Natural killer cell (primary cell): ENCODE data around the gene DHRS13. TPM values are rescaled to one million over a fixed set of nuclear protein-coding genes. Genes with fewer than 3 reads are reported as not detected.
"Not testable (repeated sequence)": the region's sequence is repeated elsewhere in the genome, so short reads cannot be mapped to it uniquely, and the experiment has no call there.

Source experiments
- ATAC-seq, 3 donors: fragments of 150-1000 bp in 2 of 3; fragments of 200-7000 bp in 1 of 3; cut with Tn5 transposase; 1 replicate in 1 of 3; 2 replicates in 2 of 3; pipeline ENCODE4 v1.10.0; 2021; ENCODE audit warnings: mild to moderate bottlenecking in 2 of 3, moderate library complexity in 2 of 3
- DNase-seq, 2 donors: peaks; one replicate each; pipeline versions ENCODE4 v3.0.0 to v3.0.0-alpha.2; 2013 to 2021; ENCODE audit warnings: mixed read lengths in 1 of 2
- H3K27ac ChIP-seq: one replicate; pipeline ENCODE4 v1.5.1; 2013; ENCODE audit warnings: mild to moderate bottlenecking, low read length
- H3K27me3 ChIP-seq: one replicate; pipeline ENCODE4 v1.6.1; 2013; ENCODE audit warnings: low read length; ENCODE audit not compliant: control insufficient read depth, insufficient read depth
- H3K36me3 ChIP-seq: one replicate; pipeline ENCODE4 v1.6.1; 2013; ENCODE audit warnings: low read length; ENCODE audit not compliant: control insufficient read depth, insufficient read depth
- H3K4me1 ChIP-seq: one replicate; pipeline ENCODE4 v1.6.1; 2013; ENCODE audit warnings: low read length; ENCODE audit not compliant: control insufficient read depth, insufficient read depth
- H3K4me3 ChIP-seq: one replicate; pipeline ENCODE4 v1.5.1; 2013; ENCODE audit warnings: low read length
- H3K9me3 ChIP-seq: one replicate; pipeline ENCODE4 v1.6.1; 2013; ENCODE audit warnings: low read length; ENCODE audit not compliant: control insufficient read depth, insufficient read depth
- H3K27ac Mint-ChIP-seq, 2 donors: one replicate each; pipeline ENCODE4 v1.8.0; 2022; ENCODE audit warnings: mild to moderate bottlenecking in 2 of 2, mixed read lengths in 2 of 2, moderate library complexity in 1 of 2
- H3K27me3 Mint-ChIP-seq, 2 donors: one replicate each; pipeline ENCODE4 v1.8.0; 2022; ENCODE audit warnings: low read depth in 2 of 2, mixed read lengths in 2 of 2
- H3K36me3 Mint-ChIP-seq: one replicate; pipeline ENCODE4 v1.8.0; 2022; ENCODE audit warnings: mixed read lengths
- H3K4me1 Mint-ChIP-seq, 2 donors: one replicate each; pipeline ENCODE4 v1.8.0; 2022; ENCODE audit warnings: mixed read lengths in 2 of 2
- H3K4me3 Mint-ChIP-seq: one replicate; pipeline ENCODE4 v1.8.0; 2022; ENCODE audit warnings: mild to moderate bottlenecking, moderate library complexity, mixed read lengths
- H3K9me3 Mint-ChIP-seq, 2 donors: one replicate each; pipeline ENCODE4 v1.8.0; 2022; ENCODE audit warnings: mixed read lengths in 2 of 2
- WGBS: methylation state at CpG from one replicate; pipeline ENCODE4 v1.1.7; 2013; ENCODE audit warnings: missing lambda C conversion rate; ENCODE audit not compliant: insufficient coverage; 5-methylcytosine and 5-hydroxymethylcytosine counted together
- intact Hi-C: fragments of 100-400 bp; cut with micrococcal nuclease; formaldehyde crosslinking; loops from one replicate; pipeline ENCODE4 v1.14.2; 2022
- total RNA-seq, 4 donors: library from RNA; stranded (reverse); fragments of 120-200 nt in 1 of 4; gene quantifications; one replicate each; pipeline versions ENCODE4 v1.2.3 to v1.2.4, GENCODE V29; 2013 to 2022
- TF ChIP-seq, protein P1 (sequence below): fragments of 200-600 bp; IDR thresholded peaks from one replicate; pipeline ENCODE4 v1.8.0; 2022; ENCODE audit warnings: antibody characterized with exemption

DHRS13 gene
- total RNA-seq, 3 donors from 2014 or later (not counting 1 experiment from before 2014, with no cell fraction given), result 22.5 to 27.3 (median 23.2) TPM

DNA sequence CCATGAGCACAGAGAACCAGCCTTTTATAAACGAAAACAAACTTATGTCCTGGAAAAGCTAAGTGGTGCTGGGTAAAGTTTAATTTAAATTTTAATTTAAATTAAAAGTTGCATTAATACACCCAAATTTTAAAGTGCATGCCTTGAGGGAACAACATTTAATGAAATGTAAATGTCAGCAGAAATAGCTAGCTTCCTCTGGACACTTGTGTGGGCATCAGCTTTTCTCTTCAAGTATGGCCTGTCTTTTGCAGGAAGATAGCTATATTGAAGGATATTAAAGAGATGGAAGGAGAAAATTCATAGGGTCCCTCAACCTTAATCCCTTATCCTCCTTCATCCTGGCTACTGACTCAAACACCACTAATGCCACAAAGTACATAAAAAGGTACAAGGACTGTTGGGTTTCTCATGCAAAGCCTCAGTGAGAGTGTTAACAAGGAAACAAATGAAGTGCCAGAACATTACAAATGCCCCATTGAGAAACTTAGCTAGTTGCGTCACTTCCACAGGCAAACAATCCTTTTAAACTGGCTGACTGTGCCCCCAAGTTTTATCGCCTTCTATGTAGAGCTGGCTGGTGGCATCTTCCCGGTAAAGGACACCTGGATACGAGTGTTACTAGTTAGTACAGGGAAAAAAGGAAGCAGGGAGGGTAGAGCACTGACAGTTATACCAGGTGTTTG is 34.3 kb upstream of the DHRS13 start:
- Histone ChIP-seq H3K36me3 (peaks cover 7% of the 10 kb centered on the region), H3K27ac (peak overlapping the region; percentile 43), H3K27me3 (no peaks in the 10 kb centered on the region), H3K4me1 (peaks cover 9% of the 10 kb centered on the region), H3K4me3 (no peak overlapping the region), H3K9me3 (no peaks in the 10 kb centered on the region)
- intact Hi-C loops, result no loop called here
- DNase-seq (no peak), ATAC-seq (peak; percentile 35 to 63 (median 37))
- Mint-ChIP-seq H3K36me3 (no peaks in the 10 kb centered on the region), H3K9me3 (no peaks in the 10 kb centered on the region), H3K27ac (peak overlapping the region; percentile 77), H3K4me3 (no peak overlapping the region), H3K27me3 (no peaks in the 10 kb centered on the region), H3K4me1 (peaks cover 63 to 69% of the 10 kb centered on the region in 2 donors)
- WGBS, result 69% methylated on average over 4 of the region's 5 CpGs
- TF ChIP-seq, protein P1, sequence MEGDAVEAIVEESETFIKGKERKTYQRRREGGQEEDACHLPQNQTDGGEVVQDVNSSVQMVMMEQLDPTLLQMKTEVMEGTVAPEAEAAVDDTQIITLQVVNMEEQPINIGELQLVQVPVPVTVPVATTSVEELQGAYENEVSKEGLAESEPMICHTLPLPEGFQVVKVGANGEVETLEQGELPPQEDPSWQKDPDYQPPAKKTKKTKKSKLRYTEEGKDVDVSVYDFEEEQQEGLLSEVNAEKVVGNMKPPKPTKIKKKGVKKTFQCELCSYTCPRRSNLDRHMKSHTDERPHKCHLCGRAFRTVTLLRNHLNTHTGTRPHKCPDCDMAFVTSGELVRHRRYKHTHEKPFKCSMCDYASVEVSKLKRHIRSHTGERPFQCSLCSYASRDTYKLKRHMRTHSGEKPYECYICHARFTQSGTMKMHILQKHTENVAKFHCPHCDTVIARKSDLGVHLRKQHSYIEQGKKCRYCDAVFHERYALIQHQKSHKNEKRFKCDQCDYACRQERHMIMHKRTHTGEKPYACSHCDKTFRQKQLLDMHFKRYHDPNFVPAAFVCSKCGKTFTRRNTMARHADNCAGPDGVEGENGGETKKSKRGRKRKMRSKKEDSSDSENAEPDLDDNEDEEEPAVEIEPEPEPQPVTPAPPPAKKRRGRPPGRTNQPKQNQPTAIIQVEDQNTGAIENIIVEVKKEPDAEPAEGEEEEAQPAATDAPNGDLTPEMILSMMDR, result no peak

DNA sequence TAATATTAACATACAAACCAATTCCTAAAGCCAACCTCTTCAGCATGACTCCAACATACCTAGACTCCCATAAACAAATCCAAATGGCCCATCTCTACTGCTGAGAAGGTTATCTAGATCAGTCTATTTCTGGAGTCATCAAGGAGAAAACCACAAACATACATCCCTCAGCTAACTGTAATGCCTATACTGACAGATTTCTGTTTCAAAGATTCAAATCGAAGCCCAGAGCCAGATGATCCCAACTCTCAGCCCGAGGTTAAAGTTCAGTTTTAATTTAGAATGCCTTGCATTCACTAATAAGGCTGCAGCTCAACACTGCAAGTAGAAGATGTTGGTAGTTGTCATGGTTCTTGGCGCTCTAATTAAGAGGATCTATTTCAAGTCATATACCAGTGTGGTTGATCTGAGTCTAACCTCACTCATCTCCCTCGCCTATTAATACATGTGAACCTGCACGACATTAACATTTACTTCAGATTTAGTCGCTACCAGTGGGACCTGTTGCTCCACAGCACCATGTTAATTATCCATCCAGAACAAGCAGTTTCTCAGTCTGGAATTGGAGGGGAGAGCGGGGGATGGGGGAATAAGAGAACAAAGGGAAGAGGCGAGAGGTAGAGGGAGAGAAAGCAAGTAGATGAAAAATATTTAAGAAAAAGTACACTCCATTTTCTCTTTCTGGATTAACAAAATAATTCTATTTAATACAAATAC is 33.0 kb upstream of the DHRS13 start:
- Mint-ChIP-seq H3K27me3 (no peaks in the 10 kb centered on the region), H3K4me1 (peaks cover 56 to 57% of the 10 kb centered on the region in 2 donors), H3K9me3 (no peaks in the 10 kb centered on the region), H3K27ac (peak overlapping the region; percentile 77), H3K36me3 (no peaks in the 10 kb centered on the region), H3K4me3 (no peak overlapping the region)
- intact Hi-C loops, result no loop called here
- Histone ChIP-seq H3K4me3 (no peak overlapping the region), H3K27me3 (no peaks in the 10 kb centered on the region), H3K27ac (no peak overlapping the region), H3K36me3 (peaks cover 4% of the 10 kb centered on the region), H3K9me3 (no peaks in the 10 kb centered on the region), H3K4me1 (peaks cover 9% of the 10 kb centered on the region)
- ATAC-seq (no peak), DNase-seq (no peak)
- TF ChIP-seq, protein P1, result no peak
- WGBS, result 98% methylated on average over 4 of the region's 8 CpGs

DNA sequence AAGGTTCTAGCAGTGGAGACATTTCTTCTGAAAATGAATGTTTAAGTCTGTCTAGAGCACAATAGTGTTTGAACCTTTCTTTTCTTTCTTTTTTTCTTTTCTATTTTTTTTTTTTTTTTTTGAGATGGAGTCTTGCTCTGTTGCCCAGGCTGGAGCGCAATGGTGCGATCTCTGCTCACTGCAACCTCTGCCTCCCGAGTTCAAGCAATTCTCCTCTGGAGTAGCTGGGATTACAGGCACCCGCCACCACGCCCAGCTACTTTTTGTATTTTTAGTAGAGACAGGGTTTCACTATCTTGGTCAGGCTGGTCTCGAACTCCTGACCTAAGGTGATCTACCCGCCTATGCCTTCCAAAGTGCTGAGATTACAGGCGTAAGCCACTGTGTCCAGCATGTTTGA is 31.6 kb upstream of the DHRS13 start:
- H3K27me3 ChIP-seq, H3K36me3 Mint-ChIP-seq, H3K9me3 ChIP-seq, DNase-seq, H3K9me3 Mint-ChIP-seq, H3K27me3 Mint-ChIP-seq, H3K27ac ChIP-seq, ATAC-seq, H3K36me3 ChIP-seq, H3K4me3 ChIP-seq, H3K4me3 Mint-ChIP-seq, H3K4me1 ChIP-seq, intact Hi-C loops: not testable (repeated sequence)
- peaks cover 52 to 54% of the 10 kb centered on the region in 2 donors for H3K4me1 Mint-ChIP-seq
- H3K27ac Mint-ChIP-seq, result peak overlapping the region in 1 of 2 donors; percentile 56
- WGBS, result 99% methylated on average over 8 of the region's 8 CpGs

DNA sequence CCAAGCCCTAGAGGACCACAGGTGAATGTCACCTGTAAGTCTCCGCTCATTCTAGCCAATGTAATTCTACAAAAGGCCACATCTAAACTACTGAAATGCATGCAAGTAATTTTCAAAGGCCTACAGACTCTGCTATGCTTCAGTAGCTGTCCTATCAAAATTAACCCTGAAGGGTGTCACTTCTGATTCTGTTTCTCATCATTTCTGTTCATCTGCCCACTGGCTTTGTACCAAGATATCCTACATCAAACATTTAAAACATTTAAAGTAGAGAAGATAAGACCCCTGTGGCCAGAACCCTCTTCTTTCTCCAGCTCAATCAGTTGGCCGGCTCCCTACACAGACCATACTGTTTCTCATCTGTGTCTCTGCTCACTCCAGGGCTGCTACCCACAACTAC is 26.9 kb upstream of the DHRS13 start:
- intact Hi-C loops, result loop anchor here (5.0 kb wide), 1 partner anchor 187 kb away; the partner anchor contains the start of gene TRAF4
- Mint-ChIP-seq H3K27ac (peak overlapping the region; percentile 85 to 100), H3K4me3 (no peak overlapping the region), H3K9me3 (no peaks in the 10 kb centered on the region), H3K4me1 (peaks cover 49 to 57% of the 10 kb centered on the region in 2 donors), H3K36me3 (no peaks in the 10 kb centered on the region), H3K27me3 (no peaks in the 10 kb centered on the region)
- Histone ChIP-seq H3K36me3 (peaks cover 3% of the 10 kb centered on the region), H3K27me3 (no peaks in the 10 kb centered on the region), H3K4me1 (peaks cover 31% of the 10 kb centered on the region), H3K4me3 (no peak overlapping the region), H3K9me3 (no peaks in the 10 kb centered on the region), H3K27ac (no peak overlapping the region)
- WGBS, result 96% methylated on average over 2 of the region's 2 CpGs
- no peak for DNase-seq
- ATAC-seq, result no peak
- TF ChIP-seq, protein P1, result no peak
